T1000 (cell line): ENCODE measurements around the gene HYLS1.
A peak's percentile ranks its signal among the peaks of the same experiment; 100 is the strongest.
"Not testable (repeated sequence)": the region's sequence is repeated elsewhere in the genome, so short reads cannot be mapped to it uniquely, and the experiment has no call there.

Source experiments
- DNase-seq: peaks from one replicate; lab custom pipeline; 2025; ENCODE audit warnings: mixed read lengths; lab: John Stamatoyannopoulos, UW

The HYLS1 gene, protein sequence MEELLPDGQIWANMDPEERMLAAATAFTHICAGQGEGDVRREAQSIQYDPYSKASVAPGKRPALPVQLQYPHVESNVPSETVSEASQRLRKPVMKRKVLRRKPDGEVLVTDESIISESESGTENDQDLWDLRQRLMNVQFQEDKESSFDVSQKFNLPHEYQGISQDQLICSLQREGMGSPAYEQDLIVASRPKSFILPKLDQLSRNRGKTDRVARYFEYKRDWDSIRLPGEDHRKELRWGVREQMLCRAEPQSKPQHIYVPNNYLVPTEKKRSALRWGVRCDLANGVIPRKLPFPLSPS

DNA sequence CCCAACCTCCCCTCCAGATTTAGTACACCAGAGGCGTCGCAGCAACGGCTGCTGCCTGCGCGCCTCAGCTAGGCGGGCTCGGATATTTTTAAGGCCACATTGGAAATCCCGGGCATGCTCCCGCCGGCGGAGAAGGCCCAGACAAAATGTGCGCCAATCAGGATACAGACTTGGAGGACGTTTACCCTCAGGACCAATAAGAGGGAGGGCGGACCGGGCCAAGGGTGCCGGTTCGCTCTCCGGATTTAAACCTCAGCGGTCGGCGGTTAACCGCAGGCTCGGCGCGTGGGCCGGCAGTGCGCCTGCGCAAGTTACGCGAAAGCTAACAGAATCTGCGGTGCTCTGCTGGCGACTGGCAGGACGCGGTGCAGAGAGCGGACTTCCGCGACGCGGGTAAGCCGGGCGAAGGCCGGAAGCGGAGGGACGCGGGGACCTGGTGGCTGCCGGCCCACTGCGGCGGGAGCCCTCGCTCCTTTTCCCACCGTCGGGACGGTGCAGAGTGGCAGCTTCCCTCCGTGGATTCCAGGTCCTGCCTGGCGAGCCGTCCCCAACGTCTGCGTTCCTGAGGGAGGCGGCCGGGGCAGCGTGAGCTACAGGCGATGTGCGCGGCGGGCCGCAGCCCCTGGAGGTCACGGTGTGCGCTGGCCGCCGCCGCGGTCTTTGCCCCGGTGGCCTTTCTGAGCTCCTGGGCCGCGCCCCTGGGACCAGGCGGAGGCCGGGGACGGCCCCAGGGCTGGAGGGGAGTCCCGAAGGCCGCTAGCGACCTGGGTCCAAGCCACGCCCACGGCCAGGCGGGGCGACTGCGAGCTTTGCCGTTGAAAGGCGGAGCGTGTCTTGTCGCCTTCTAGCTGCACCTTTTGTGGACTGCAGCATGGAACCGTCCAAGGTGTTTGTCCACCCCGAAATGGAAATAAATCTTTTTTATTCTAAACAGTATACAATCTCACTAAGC, at the start of gene HYLS1:
TSS of gene HYLS1 (plus strand) at position 296 of the 952 bp plus-strand sequence. CDS start 11,701 bp downstream, outside the sequence.
- peak; percentile 90 for DNase-seq

- DNase-seq: no peak
Measured at GRCh38 chr11:125842321-125842948, 45.0 kb upstream of the HYLS1 start.

GRCh38 chr11:125846188-125846587, 41.3 kb upstream of the HYLS1 start:
- no peak for DNase-seq

- not testable (repeated sequence) for DNase-seq
Measured at GRCh38 chr11:125857670-125858069, 29.8 kb upstream of the HYLS1 start.

DNA sequence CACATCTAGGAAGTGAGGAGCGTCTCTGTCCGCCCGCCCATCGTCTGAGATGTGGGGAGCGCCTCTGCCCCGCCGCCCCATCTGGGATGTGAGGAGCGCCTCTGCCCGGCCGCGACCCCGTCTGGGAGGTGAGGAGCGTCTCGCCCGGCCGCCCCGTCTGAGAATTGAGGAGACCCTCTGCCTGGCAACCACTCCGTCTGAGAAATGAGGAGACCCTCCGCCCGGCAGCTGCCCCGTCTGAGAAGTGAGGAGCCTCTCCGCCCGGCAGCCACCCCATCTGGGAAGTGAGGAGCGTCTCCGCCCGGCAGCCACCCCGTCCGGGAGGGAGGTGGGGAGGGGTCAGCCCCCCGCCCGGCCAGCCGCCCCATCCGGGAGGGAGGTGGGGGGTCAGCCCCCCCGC, 24.7 kb upstream of the HYLS1 start:
- DNase-seq: not testable (repeated sequence)

- not testable (repeated sequence) for DNase-seq
Measured at GRCh38 chr11:125865354-125865753, 22.1 kb upstream of the HYLS1 start.

DNA sequence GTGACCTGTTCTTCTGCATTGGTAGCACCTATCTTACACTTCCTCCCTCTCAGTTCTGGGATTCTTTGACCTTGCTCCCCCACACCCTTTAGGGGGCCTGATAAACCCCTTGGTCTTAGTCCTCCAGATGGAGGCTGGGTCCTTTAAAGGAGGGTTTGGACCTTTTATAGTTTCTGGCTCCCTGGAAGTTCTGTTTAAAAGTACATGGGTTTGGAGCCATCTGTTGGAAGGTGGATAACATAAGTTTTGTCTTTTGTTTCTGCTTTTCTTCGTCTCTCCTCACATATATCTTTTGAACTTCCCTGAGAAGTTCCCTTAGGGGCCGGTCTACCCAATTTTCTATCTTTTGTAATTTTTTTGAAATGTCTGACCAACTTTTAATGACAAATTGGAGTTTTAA, 17.9 kb upstream of the HYLS1 start:
- no peak for DNase-seq

DNA sequence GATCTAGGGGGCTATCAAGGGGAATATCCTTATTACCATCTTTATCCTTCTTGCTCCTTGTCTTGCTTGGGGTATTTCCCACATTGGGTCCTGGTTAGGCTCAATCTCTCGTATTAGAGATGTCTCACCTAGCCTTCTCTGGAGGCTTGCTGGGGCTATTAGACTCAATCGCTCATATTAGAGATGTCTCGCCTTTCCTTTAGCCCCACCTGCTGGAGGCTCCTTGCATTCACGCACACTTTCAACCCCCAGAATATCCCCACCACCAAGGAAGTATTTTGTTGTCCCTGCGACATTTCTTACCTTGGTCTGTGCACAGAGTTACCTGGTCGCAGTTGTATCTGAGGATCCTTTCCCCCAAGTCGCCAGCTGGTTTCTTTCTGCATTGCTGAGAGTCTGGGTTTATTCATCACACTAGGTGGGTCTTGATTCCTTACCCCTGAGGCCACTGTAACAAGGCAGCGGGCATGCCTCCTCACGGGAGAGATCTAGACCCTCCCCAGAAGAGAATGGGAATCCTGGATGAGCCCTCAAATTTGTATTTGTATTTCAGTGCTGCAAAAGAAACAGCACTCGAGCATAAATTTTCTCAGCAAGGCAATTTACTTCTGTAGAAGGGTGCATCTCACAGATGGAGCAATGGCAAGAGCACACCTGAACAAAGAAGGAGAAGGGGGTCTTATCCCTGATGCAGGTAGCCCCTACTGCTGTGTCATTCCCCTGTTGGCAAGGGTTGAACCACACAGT, 15.9 kb upstream of the HYLS1 start:
- DNase-seq: no peak

DNA sequence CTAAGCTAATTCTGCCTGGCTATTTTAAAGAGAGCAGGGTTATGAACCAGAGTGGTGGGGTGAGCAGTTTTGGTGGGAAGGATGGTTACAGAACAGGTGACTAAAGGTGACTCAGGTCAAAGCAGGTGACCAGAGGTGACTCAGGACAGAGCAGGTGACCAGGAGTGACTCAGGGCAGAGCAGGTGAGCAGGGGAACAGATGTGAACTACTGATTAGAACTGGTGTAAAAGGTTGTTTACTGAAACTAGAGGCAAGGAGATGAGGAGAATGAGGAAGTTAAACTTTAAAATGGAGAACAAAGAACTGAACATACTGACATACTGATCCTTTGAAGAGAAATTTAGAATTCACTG, 15.4 kb upstream of the HYLS1 start:
- DNase-seq: no peak

- no peak for DNase-seq
Measured at GRCh38 chr11:125873881-125874555, 13.4 kb upstream of the HYLS1 start.

GRCh38 chr11:125874556-125875124, 12.8 kb upstream of the HYLS1 start:
- DNase-seq: peak; percentile 21

GRCh38 chr11:125881291-125881690, 6.2 kb upstream of the HYLS1 start:
- no peak for DNase-seq

DNA sequence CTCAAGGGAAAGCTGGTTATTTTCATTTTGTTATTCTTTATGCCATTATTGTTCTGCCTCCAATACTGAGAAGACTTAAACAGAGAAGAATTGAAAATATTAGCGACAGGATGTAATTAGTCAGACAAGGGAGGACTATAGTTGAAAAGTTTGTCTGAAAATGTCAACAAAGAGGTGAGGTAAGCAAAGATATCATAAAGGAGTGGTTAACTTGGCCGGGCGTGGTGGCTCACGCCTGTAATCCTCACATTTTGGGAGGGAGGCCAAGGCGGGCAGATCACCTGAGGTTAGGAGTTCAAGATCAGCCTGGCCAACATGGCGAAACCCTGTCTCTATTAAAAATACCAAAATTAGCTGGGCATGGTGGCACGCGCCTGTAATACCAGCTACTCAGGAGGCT, 4.1 kb upstream of the HYLS1 start:
- DNase-seq: no peak

DNA sequence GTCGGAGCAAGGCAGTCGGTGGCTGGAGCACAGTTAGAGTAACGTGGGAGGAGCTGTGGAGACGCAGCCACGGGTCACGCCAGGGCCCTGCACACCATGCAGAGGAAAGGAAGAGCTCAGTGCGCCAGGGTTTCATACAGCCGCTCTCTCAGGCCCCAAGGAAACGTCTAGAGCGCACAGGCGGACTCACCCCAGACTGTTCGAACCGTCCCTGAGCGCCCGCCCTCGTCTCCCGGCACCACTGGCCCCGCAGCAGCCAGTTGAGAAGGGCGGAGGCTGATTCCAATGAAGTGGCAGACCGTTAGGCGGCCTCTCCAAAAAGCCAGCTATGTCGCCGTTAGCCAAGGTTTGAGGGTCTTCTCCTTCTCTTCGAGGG, 483 bp upstream of the HYLS1 start:
- no peak for DNase-seq

GRCh38 chr11:125890447-125891100, 3.1 kb downstream of the HYLS1 start:
- DNase-seq: no peak

- DNase-seq: no peak
Measured at GRCh38 chr11:125892071-125892470, 4.6 kb downstream of the HYLS1 start.

DNA sequence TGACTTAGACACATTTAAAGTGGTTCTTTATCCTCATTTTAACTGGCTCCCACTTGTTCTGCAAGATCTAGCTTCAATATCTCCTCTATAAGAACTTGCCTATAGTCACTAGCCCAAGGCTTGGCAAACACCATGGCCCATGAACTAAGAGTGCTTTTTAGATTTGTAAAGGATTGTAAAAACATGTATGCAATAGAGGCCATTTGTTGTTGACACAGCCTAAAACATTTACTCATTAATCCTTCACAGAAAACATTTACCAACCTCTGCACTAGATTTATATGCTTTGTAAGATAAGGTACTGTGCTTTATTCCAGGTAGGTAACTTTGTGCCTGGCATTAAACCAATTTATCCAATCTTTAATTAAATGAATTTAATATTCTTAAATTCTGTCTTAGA, 5.5 kb downstream of the HYLS1 start:
- no peak for DNase-seq

GRCh38 chr11:125901872-125902271, 14.4 kb downstream of the HYLS1 start:
- no peak for DNase-seq

DNA sequence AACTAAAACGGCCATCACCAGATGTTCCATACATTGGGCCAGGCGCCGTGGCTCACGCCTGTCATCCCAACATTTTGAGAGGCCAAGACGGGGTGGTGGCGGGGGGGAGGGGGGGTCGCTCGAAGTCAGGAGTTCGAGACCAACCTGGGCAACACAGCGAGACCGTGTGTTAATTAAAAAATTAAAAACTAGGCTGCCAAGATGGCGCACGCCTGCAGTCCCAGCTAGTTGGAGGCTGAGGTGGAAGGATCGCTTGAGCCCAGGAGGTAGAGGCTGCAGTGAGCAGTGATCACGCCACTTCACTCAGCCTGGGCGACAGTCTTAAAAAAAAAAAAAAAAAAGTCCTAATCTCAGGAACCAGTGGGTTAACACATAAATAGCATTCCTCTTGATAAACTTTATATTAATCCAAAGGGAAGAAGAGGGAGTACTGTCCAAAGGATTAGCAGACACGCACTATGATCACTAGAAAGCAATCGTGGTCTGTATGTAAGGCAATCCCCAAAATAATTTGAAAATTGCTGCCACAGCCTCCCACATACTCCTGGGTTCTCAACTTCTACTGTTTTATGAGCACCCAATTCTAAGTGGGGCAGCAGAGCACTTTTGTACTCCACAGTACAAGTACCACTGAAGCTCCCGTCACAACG, 14.9 kb downstream of the HYLS1 start:
- no peak for DNase-seq
